LNCAP (cell line): ENCODE data around the gene HMGCS2.

Source experiments
- CTCF ChIP-seq: fragments of 450-650 bp; IDR thresholded peaks from 2 replicates; pipeline ENCODE4 v1.5.1; 2017; ENCODE audit warnings: mild to moderate bottlenecking

HMGCS2 gene

GRCh38 chr1:119778359-119778758 lies 9.7 kb upstream of the HMGCS2 start:
- TF ChIP-seq CTCF = no peak

GRCh38 chr1:119774746-119775490 lies 6.2 kb upstream of the HMGCS2 start:
- TF ChIP-seq CTCF = no peak

GRCh38 chr1:119773711-119774241 lies 5.1 kb upstream of the HMGCS2 start:
- TF ChIP-seq CTCF = no peak

GRCh38 chr1:119772298-119772697 lies 3.6 kb upstream of the HMGCS2 start:
- no peak for TF ChIP-seq CTCF

GRCh38 chr1:119771770-119772169 lies 3.1 kb upstream of the HMGCS2 start:
- TF ChIP-seq CTCF = no peak

GRCh38 chr1:119771016-119771415 lies 2.3 kb upstream of the HMGCS2 start:
- TF ChIP-seq CTCF = no peak

GRCh38 chr1:119767486-119767885 lies 1.2 kb downstream of the HMGCS2 start:
- TF ChIP-seq CTCF = no peak
